B cell (primary cell): ENCODE results near the gene TADA2A. TPM values are rescaled to one million over a fixed set of nuclear protein-coding genes. Genes with fewer than 3 reads are reported as not detected.

ENCODE experiments used
- ATAC-seq: fragments of 200-7000 bp; cut with Tn5 transposase; one replicate; pipeline ENCODE4 v1.10.0; 2021; ENCODE audit warnings: low read depth, mild to moderate bottlenecking, moderate number of reproducible peaks, moderate library complexity
- CTCF ChIA-PET: fragments of 350-600 bp; sonication (Branson Sonifier 250); formaldehyde crosslinking; loops from one replicate; lab custom pipeline; 2021; ENCODE audit warnings: antibody characterized with exemption, inconsistent platforms; lab: Charles Lee
- POLR2A ChIA-PET: fragments of 350-600 bp; sonication (Branson Sonifier 250); formaldehyde crosslinking; loops from one replicate; lab custom pipeline; 2021; ENCODE audit warnings: antibody characterized with exemption; lab: Charles Lee
- DNase-seq: peaks from one replicate; pipeline ENCODE4 v3.0.0; 2013
- H2AFZ ChIP-seq: 2 replicates; pipeline ENCODE4 v1.6.1; 2012; ENCODE audit warnings: mild to moderate bottlenecking, low read depth, low read length; ENCODE audit not compliant: insufficient read depth, poor library complexity, severe bottlenecking
- H3K27ac ChIP-seq, 2 donors: 1 replicate in 1 of 2; 2 replicates in 1 of 2; pipeline ENCODE4 v1.5.1; 2012 to 2013; ENCODE audit warnings: low read length in 2 of 2, mild to moderate bottlenecking in 2 of 2, moderate library complexity in 1 of 2
- H3K27me3 ChIP-seq, 4 experiments: fragments of 200-600 bp in 1 of 4; sonication (generic) in 1 of 4; replicated peaks in 1 of 4; 1 replicate in 2 of 4; 2 replicates in 2 of 4; pipeline versions ENCODE4 v1.6.1 to v1.7.0; 2013 to 2016; ENCODE audit warnings: low read length in 3 of 4, mild to moderate bottlenecking in 2 of 4, mixed read lengths in 1 of 4, moderate library complexity in 1 of 4; ENCODE audit not compliant: insufficient read depth in 4 of 4, control insufficient read depth in 3 of 4; ENCODE audit errors: control extremely low read depth in 1 of 4
- H3K36me3 ChIP-seq, 2 experiments: replicated peaks in 1 of 2; 1 replicate in 1 of 2; 2 replicates in 1 of 2; pipeline versions ENCODE4 v1.6.1 to v1.7.1; 2013; ENCODE audit warnings: low read length in 1 of 2; ENCODE audit not compliant: insufficient read depth in 2 of 2, control insufficient read depth in 1 of 2; ENCODE audit errors: control extremely low read depth in 1 of 2, extremely low read depth in 1 of 2
- H3K4me1 ChIP-seq, 2 donors: fragments of 200-600 bp in 1 of 2; sonication (generic) in 1 of 2; 1 replicate in 1 of 2; 2 replicates in 1 of 2; pipeline versions ENCODE4 v1.5.1 to v1.6.1; 2013 to 2017; ENCODE audit warnings: low read length in 2 of 2; ENCODE audit not compliant: control insufficient read depth in 2 of 2, insufficient read depth in 2 of 2
- H3K4me2 ChIP-seq: replicated peaks from 2 replicates; pipeline ENCODE3; 2012; ENCODE audit warnings: mild to moderate bottlenecking, low read depth, low read length; ENCODE audit not compliant: poor library complexity, severe bottlenecking
- H3K4me3 ChIP-seq, 5 experiments: fragments of 200-600 bp in 1 of 5; sonication (generic) in 1 of 5; 1 replicate in 3 of 5; 2 replicates in 2 of 5; pipeline versions ENCODE4 v1.5.1 to v1.7.0; 2011 to 2016; ENCODE audit warnings: low read length in 4 of 5, mild to moderate bottlenecking in 4 of 5, low read depth in 2 of 5, control low read depth in 1 of 5, moderate library complexity in 1 of 5; ENCODE audit not compliant: insufficient read depth in 1 of 5; ENCODE audit errors: control extremely low read depth in 1 of 5, extremely low read depth in 1 of 5
- H3K79me2 ChIP-seq: fragments of 200-600 bp; sonication (generic); one replicate; pipeline ENCODE4 v1.6.0; 2016; ENCODE audit warnings: low read length; ENCODE audit not compliant: control insufficient read depth, insufficient read depth
- H3K9ac ChIP-seq: fragments of 200-600 bp; sonication (generic); 2 replicates; pipeline ENCODE4 v1.6.1; 2017; ENCODE audit warnings: mild to moderate bottlenecking, low read length, moderate library complexity
- H3K9me3 ChIP-seq, 3 donors: one replicate each; pipeline versions ENCODE4 v1.6.1 to v1.7.1; 2013; ENCODE audit warnings: low read length in 2 of 3; ENCODE audit not compliant: control insufficient read depth in 2 of 3, insufficient read depth in 1 of 3; ENCODE audit errors: control extremely low read depth in 1 of 3
- H4K20me1 ChIP-seq: 2 replicates; pipeline ENCODE4 v1.6.0; 2012; ENCODE audit warnings: mild to moderate bottlenecking, low read length; ENCODE audit not compliant: insufficient read depth, control insufficient read depth, poor library complexity, severe bottlenecking
- H3K27ac Mint-ChIP-seq: one replicate; pipeline ENCODE4 v1.8.0; 2021; ENCODE audit warnings: mixed read lengths
- H3K27me3 Mint-ChIP-seq: one replicate; pipeline ENCODE4 v1.8.0; 2021; ENCODE audit warnings: mixed read lengths
- H3K4me1 Mint-ChIP-seq: one replicate; pipeline ENCODE4 v1.8.0; 2021; ENCODE audit warnings: mixed read lengths
- H3K4me3 Mint-ChIP-seq: one replicate; pipeline ENCODE4 v1.8.0; 2021; ENCODE audit warnings: mixed read lengths
- H3K9me3 Mint-ChIP-seq: one replicate; pipeline ENCODE4 v1.8.0; 2022; ENCODE audit warnings: mixed read lengths; ENCODE audit not compliant: insufficient read depth
- CTCF ChIP-seq: fragments of 200-600 bp; IDR thresholded peaks from one replicate; pipeline ENCODE4 v1.8.0; 2022; ENCODE audit warnings: antibody characterized with exemption, mild to moderate bottlenecking
- EZH2 ChIP-seq: IDR thresholded peaks from 2 replicates; pipeline ENCODE4 v1.6.1; 2012; ENCODE audit warnings: borderline replicate concordance, low read depth, mild to moderate bottlenecking, moderate library complexity, low read length; ENCODE audit not compliant: insufficient read depth, poor library complexity, severe bottlenecking
- WGBS: methylation state at CpG from one replicate; pipeline ENCODE4 v1.1.5; 2013; ENCODE audit warnings: missing lambda C conversion rate; ENCODE audit not compliant: insufficient coverage; 5-methylcytosine and 5-hydroxymethylcytosine counted together
- intact Hi-C: fragments of 100-400 bp; cut with micrococcal nuclease; formaldehyde crosslinking; loops from one replicate; pipeline ENCODE4 v1.10.0; 2022
- polyA plus RNA-seq: library from polyadenylated mRNA; depleted of rRNA; stranded (reverse); fragments of >200 nt; gene quantifications from 2 replicates; pipeline ENCODE4 v1.2.3, GENCODE V29; 2012
- total RNA-seq, 2 donors: library from RNA; stranded (reverse); fragments of 120-200 nt in 1 of 2; gene quantifications; 1 replicate in 1 of 2; 2 replicates in 1 of 2; pipeline versions ENCODE4 v1.2.3 to v1.2.4, GENCODE V29; 2013 to 2022

TADA2A gene
- total and polyA plus RNA-seq, 2 donors (not counting 1 experiment from before 2014, with no cell fraction given), result 10.9 to 43.3 TPM

- peak within 1 kb of the TSS; percentile 98 for H3K4me2 ChIP-seq
- H4K20me1 ChIP-seq, result no peaks in the 10 kb centered on the region
- TF ChIP-seq CTCF, result no peak
- peak within 1 kb of the TSS; percentile 96 for H3K4me3 Mint-ChIP-seq
- peaks cover 0 to 4% (median 0%) of the 10 kb centered on the region in 4 experiments for H3K27me3 ChIP-seq
- peak within 1 kb of the TSS; percentile 61 to 80 (median 73) for H3K4me3 ChIP-seq
- no peaks in the 10 kb centered on the region for H3K79me2 ChIP-seq
- H3K27ac ChIP-seq, result peak within 1 kb of the TSS in 1 of 2 donors; percentile 41
- H3K27ac Mint-ChIP-seq, result peak within 1 kb of the TSS; percentile 93
- ATAC-seq, result peak; percentile 80
- ChIA-PET POLR2A (interaction anchor here (0.5 kb wide), 2 partner anchors 81 to 1265 kb away, joined by 3 read pairs; no protein-coding TSS in a partner anchor), CTCF (no interaction called here)
- peaks cover 17 to 23% of the 10 kb centered on the region in 2 donors for H3K4me1 ChIP-seq
- intact Hi-C loops, result loop anchor here (1.0 kb wide), 3 partner anchors 82 to 130 kb away; partner anchors contain the start of gene SYNRG
- no peaks in the 10 kb centered on the region for H3K27me3 Mint-ChIP-seq
- 1% methylated on average over 87 of the region's 100 CpGs for WGBS
- H3K9me3 ChIP-seq, result no peaks in the 10 kb centered on the region
- H2AFZ ChIP-seq, result peak within 1 kb of the TSS; percentile 93
- peaks cover 28% of the 10 kb centered on the region for H3K4me1 Mint-ChIP-seq
- DNase-seq, result peak; percentile 89
- H3K9me3 Mint-ChIP-seq, result no peaks in the 10 kb centered on the region
- peak within 1 kb of the TSS; percentile 72 for H3K9ac ChIP-seq
- no peaks in the 10 kb centered on the region for H3K36me3 ChIP-seq
These were observed 82.7 kb downstream of the TADA2A start, which contains the start of gene DUSP14 for GRCh38 chr17:37489197-37490001. TSS of gene DUSP14 (plus strand) at chr17:37489891. CDS start at chr17:37512273, 22,382 bp downstream.

- CTCF ChIA-PET, result no interaction called here
These were observed 83.4 kb downstream of the TADA2A start for GRCh38 chr17:37490022-37490587.

More at GRCh38 chr17:37490022-37490587, 83.4 kb downstream of the TADA2A start:
- H3K4me1 Mint-ChIP-seq, result peaks cover 28% of the 10 kb centered on the region
- H3K4me2 ChIP-seq, result peak overlapping the region; percentile 98
- no peaks in the 10 kb centered on the region for H3K27me3 Mint-ChIP-seq
- H3K27ac Mint-ChIP-seq, result peak overlapping the region; percentile 88
- intact Hi-C loops, result loop anchor here (1.0 kb wide), 1 partner anchor 131 kb away; no protein-coding TSS in a partner anchor
- H3K79me2 ChIP-seq, result no peaks in the 10 kb centered on the region
- H3K27me3 ChIP-seq, result peaks cover 0 to 4% (median 0%) of the 10 kb centered on the region in 4 experiments
- POLR2A ChIA-PET, result interaction anchor here (0.5 to 0.6 kb wide), 2 partner anchors 81 to 161 kb away, joined by 3 read pairs; no protein-coding TSS in a partner anchor
- under 1% methylated on average over 52 of the region's 56 CpGs for WGBS
- H4K20me1 ChIP-seq, result no peaks in the 10 kb centered on the region
- no peaks in the 10 kb centered on the region for H3K36me3 ChIP-seq
- no peak overlapping the region for H3K27ac ChIP-seq
- H3K9ac ChIP-seq, result peak overlapping the region; percentile 68
- ATAC-seq (peak; percentile 64), DNase-seq (peak; percentile 78)
- TF ChIP-seq EZH2, result no peak
- peak; percentile 65 for TF ChIP-seq CTCF
- no peaks in the 10 kb centered on the region for H3K9me3 Mint-ChIP-seq
- peak overlapping the region; percentile 88 for H3K4me3 Mint-ChIP-seq
- peak overlapping the region; percentile 75 for H2AFZ ChIP-seq
- peak overlapping the region; percentile 35 to 73 (median 61) for H3K4me3 ChIP-seq
- peaks cover 17 to 23% of the 10 kb centered on the region in 2 donors for H3K4me1 ChIP-seq
- H3K9me3 ChIP-seq, result no peaks in the 10 kb centered on the region
